HL-60 (cell line): ENCODE measurements around the gene SMIM3.

ENCODE experiments used
- GABPA ChIP-seq: IDR thresholded peaks from 2 replicates; pipeline ENCODE4 v1.6.1; 2012; ENCODE audit warnings: low read depth
- POLR2AphosphoS5 ChIP-seq: IDR thresholded peaks from 2 replicates; pipeline ENCODE4 v1.6.1; 2012; ENCODE audit warnings: low read depth
- SPI1 ChIP-seq: IDR thresholded peaks from 2 replicates; pipeline ENCODE4 v1.6.1; 2012; ENCODE audit warnings: low read depth, mild to moderate bottlenecking, borderline replicate concordance
- TF ChIP-seq, protein P1 (sequence below): IDR thresholded peaks from one replicate; pipeline ENCODE4 v1.5.1; 2011; ENCODE audit warnings: low read length, control low read depth, inconsistent platforms; ENCODE audit not compliant: insufficient read depth
- TF ChIP-seq, protein P2 (sequence below): IDR thresholded peaks from 2 replicates; pipeline ENCODE4 v1.6.1; 2012; ENCODE audit warnings: low read depth; ENCODE audit not compliant: insufficient replicate concordance

DNA sequence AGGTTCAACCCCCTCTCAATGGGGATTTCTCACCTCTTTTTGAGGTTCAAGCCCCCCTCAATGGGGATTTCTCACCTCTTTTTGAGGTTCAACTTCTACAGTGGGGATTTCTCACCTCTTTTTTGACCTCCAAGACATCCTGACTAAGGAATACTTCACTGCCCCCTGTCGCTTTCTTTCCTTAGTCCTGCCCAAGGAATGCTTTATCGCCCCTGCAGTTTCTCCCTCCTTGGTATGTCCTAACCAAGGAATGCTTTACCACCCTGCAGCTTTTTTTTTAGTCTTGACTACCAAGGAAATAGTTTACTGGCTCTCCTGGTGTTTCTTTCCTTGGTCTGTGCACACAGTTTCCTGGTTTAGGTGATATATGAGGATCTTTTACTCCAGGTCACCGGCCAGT lies 58.1 kb downstream of the SMIM3 start:
- TF ChIP-seq, protein P1, sequence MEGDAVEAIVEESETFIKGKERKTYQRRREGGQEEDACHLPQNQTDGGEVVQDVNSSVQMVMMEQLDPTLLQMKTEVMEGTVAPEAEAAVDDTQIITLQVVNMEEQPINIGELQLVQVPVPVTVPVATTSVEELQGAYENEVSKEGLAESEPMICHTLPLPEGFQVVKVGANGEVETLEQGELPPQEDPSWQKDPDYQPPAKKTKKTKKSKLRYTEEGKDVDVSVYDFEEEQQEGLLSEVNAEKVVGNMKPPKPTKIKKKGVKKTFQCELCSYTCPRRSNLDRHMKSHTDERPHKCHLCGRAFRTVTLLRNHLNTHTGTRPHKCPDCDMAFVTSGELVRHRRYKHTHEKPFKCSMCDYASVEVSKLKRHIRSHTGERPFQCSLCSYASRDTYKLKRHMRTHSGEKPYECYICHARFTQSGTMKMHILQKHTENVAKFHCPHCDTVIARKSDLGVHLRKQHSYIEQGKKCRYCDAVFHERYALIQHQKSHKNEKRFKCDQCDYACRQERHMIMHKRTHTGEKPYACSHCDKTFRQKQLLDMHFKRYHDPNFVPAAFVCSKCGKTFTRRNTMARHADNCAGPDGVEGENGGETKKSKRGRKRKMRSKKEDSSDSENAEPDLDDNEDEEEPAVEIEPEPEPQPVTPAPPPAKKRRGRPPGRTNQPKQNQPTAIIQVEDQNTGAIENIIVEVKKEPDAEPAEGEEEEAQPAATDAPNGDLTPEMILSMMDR, result no peak
- TF ChIP-seq POLR2AphosphoS5, result no peak
- TF ChIP-seq, protein P2, sequence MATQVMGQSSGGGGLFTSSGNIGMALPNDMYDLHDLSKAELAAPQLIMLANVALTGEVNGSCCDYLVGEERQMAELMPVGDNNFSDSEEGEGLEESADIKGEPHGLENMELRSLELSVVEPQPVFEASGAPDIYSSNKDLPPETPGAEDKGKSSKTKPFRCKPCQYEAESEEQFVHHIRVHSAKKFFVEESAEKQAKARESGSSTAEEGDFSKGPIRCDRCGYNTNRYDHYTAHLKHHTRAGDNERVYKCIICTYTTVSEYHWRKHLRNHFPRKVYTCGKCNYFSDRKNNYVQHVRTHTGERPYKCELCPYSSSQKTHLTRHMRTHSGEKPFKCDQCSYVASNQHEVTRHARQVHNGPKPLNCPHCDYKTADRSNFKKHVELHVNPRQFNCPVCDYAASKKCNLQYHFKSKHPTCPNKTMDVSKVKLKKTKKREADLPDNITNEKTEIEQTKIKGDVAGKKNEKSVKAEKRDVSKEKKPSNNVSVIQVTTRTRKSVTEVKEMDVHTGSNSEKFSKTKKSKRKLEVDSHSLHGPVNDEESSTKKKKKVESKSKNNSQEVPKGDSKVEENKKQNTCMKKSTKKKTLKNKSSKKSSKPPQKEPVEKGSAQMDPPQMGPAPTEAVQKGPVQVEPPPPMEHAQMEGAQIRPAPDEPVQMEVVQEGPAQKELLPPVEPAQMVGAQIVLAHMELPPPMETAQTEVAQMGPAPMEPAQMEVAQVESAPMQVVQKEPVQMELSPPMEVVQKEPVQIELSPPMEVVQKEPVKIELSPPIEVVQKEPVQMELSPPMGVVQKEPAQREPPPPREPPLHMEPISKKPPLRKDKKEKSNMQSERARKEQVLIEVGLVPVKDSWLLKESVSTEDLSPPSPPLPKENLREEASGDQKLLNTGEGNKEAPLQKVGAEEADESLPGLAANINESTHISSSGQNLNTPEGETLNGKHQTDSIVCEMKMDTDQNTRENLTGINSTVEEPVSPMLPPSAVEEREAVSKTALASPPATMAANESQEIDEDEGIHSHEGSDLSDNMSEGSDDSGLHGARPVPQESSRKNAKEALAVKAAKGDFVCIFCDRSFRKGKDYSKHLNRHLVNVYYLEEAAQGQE, result no peak
- TF ChIP-seq GABPA, result no peak
- TF ChIP-seq SPI1, result no peak
